Stimulated activated naive CD4-positive, alpha-beta T cell treated with Interleukin-2 at 50 U/mL for 16 hours (primary cell): ENCODE measurements around the gene CALHM5.

Experiments
- DNase-seq: peaks from one replicate; lab custom pipeline; 2025; lab: John Stamatoyannopoulos, UW

The CALHM5 gene

DNA sequence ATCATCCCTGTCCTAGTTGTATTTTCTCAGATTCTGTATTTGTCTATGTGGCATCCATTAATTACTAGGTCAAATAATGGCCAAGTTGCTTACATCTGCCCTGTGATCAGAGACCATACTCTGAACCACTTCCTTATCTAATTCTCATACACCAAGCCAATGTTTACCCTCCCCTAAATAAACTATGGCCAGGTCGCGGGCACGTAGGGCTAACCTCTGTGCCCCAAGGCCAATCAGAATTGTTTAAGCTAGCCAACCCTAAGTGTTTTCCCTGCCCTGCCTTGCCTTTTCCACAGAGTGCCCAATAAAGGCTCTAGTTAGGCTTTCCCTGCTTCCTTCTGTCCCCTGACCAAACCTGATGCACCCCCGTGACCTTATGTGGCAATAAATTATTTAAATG, 39.4 kb downstream of the CALHM5 start:
- DNase-seq: no peak

DNA sequence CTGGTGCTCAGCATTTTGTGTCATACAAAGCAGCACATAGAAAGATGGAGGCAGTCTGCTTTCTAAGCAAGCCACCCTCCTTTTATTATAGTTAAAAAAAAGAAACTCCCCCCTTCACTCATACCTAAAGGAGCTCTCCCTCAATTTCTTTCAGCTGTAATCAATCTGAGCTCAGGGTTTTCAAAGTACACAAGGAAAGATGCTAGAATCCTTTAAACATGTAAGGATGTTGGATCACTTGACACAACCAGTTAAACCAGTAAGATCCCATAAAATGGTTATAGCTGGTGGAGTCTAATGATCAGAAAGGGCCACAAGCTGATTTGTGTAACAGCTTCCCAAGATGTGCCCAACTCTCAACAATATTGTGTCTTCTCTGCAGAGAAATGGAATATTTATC, 42.0 kb downstream of the CALHM5 start, which contains the start of gene CALHM4:
Gene CALHM4 (plus strand): TSS at position 301 of the 400 bp plus-strand sequence. CDS start 43 bp downstream, at position 344.
- no peak for DNase-seq

DNA sequence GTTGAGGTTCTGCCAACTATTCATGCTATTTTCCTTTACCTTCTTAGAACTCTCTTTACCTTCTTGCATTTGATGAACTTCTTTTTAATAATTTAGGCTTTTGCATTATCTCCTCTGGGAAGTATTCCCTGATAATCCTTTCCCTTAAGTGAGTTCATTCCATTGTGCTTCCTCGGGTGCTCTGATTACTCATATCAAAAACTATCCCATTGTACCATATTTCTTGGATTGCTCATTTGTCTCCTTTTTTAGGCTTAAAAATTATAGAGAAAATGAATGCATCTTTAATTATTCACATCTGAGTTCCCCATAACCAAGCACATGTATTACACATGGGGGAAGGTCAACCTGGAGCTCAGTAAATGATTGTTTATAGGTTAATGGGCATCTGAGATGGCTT, 44.6 kb downstream of the CALHM5 start:
- DNase-seq: no peak

DNA sequence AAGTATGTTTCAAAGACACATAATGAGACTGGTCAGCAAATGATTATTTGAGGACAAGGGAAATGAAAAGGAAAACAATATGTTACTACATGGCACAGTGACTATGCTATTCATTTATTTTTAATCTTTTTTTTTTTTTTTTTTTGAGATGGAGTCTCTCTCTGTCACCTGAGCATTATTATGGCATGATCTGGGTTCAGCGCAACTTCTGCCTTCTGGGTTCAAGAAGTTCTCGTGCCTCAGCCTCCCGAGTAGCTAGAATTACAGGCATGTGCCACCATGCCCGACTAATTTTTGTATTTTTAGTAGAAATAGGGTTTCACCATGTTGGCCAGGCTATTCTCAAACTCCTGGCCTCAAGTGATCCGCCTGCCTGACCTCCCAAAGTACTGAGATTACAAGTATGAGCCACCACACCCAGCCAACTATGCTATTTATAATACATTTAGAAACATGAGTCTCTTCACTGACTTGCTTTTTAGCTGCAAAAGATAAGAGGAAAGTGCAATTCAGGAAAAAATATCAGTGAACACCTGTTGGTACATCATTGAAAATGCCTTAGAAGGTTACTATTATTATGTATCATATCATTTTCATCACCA, 45.5 kb downstream of the CALHM5 start:
- no peak for DNase-seq

DNA sequence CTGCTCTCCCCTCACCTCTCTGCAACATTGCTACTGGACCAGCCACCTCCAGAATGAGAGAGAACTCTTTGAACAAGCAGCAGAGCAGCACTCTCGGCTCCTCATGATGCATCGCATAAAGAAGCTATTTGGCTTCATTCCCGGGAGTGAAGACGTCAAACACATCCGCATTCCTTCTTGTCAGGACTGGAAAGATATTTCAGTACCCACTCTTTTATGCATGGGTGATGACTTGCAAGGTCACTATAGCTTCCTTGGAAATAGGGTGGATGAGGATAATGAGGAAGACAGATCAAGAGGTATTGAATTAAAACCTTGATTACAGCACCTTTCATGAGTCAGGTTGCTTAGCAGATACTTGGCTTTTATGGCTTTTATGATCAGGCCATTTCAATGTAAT, 46.5 kb downstream of the CALHM5 start:
- no peak for DNase-seq

DNA sequence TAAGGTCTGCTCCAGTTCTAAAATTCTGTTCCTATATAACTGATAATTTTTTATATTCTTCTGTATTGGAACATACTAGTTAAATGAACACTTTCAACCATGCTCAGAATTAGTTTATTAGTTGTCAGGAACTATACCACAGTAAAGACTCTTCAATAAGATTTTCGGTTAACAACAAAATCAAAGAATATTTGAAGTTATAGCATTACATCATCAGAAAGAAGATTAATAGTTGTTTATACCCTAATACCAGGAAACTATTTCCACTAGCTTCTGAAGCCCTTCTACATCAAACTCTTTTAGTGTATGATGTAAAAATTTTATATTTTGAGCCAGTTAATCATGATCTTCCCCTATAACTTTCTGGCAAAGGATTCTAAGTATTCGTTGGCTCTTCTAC, 48.7 kb downstream of the CALHM5 start:
- no peak for DNase-seq

DNA sequence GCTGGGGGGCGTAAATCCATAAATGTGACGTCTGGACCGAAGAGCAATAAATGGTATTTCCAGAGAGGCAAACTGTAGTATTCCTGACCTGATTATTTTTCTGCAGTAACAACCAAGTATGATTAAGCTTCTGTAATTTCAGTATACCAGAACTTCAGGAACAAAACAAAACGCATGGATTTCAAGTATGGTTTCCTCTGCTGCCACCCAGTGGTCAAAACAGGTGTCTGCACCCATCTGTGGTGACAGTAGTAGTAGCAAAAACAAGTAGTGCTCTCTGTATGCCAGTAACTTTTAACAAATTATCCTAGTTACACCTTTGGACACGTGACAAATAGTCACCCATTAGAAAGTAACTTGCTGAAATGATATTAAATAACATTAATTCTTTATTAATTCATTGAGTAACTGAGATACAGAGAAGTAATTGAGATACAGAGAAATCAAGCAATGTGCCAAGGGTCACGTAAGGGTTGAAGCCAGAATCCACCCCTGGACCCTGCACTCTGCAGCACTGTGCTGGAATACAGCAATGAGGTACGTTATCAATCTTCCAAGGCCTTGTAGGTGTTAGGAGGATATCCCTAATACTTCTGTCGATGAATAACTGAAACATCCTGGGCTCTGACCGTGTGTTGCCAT, 50.1 kb downstream of the CALHM5 start:
- peak; percentile 30 for DNase-seq

DNA sequence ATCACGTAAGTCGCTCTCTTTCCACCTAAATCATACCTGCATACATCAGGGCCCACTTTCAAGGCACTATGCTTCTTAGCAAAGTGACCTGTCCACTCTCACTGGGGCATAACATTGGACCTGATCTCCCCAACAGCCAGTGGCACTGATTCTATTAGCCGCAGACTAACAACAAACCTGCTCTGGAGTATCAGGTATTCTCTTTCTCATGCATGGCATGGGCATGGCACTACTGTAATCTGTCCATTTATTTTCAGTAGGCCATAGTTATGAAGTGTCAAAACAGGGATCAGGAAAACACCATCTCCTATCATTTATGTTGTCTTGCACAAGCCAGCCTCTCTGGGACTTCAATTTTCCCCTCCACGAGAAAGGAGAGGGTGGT, 50.6 kb downstream of the CALHM5 start:
- no peak for DNase-seq

DNA sequence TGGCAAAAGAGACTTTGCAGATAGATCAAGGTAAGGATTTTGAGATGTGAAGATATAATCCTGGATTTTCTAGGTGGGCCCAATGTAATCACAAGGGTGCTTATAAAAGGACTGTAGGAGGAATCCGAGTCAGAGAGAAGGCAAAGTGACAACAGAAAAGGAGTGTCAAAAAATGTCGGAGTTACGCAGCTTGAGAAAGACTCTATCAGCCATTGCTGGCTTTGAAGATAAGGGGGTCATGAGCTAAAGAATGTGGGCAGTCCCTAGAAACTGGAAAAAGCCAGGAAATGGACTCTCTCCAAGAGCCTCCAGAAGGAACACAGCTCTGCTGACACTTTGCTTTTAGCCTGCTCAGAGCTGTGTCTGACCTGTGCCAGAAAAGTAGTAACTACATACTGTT, 51.2 kb downstream of the CALHM5 start:
- no peak for DNase-seq

DNA sequence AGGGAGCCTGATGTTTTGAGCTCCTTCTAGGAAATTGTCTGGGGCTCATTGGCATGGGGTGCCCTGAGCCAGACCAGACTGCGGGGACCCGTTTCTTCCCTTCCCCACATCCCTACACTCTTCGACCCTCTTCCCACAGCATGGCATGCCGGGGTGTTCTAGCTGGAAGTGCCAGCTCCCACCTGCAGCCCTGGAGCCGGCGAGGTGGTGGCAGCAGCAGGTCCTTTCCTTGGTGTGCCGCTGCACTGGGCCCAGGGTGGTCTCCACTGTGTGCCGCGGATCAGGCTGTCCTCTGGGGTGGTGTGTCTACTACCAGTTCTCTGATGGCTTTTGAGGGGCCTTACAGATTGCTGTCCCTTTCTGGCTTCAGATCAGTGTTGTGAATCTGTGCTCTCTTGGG, 52.4 kb downstream of the CALHM5 start:
- DNase-seq: no peak

DNA sequence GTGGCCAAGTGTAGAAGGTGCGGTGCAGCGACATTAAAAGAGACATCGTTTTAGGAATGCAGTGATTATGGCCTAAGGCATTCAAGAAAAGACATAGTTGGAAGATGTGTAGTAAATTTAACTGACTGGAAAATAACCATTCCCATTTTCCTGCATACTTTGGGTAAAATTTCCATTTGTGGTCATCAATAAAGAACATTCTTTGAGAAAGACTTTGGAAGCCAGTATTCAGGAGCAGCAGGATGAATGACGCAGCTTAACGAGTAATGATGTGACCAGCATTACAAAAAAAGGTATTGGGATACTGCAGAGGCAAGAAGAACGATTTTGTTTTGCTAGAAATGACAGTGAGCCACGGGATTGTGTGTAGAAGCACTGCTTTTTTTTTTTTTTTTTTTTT, 52.9 kb downstream of the CALHM5 start:
- DNase-seq: no peak

DNA sequence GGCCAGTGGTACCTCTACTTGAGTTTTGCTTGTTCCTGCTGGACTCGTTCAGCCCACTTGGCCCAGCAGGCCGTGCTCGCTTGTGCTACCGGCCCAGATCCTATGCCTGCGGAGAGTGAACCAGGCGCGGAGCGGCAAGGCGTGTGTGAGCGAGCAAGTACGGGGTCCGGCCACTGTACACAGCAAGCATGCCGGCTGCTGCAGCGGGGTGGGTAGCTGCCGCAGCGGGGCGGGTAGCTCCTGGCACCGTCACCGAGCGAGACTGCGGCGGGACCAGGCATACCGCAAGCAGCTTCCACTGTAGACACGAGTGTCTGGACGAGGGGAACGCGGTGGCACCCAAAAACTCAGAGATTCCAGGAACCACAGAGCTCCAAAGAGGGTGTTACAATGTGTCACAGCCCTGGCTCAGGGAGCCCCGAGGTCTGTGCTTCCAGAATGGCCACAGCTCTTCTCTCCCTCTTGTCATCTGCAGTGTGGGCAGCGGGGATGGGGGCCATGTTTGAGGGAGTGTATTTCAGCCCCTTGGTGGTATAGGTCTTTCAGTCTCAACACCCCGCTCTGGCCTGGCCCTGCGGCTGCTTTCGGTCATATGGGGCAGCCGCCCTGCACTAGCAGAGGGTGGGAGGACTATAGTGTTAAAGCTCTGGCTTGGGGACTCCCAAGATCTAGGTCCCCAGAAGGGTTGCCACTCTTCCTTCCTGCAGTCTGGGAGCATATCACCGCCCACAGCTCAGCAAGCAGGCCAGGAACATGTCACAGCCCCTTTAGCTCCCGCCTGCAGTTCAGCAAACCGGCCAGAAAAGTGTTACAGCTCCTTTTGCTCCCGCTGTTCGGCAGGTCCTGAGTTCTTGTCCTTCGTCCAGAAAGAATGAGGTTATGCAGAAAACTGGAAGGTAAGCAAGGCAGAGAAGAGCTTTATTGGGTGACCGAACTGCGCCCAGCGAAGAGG, 53.8 kb downstream of the CALHM5 start:
- DNase-seq: no peak

DNA sequence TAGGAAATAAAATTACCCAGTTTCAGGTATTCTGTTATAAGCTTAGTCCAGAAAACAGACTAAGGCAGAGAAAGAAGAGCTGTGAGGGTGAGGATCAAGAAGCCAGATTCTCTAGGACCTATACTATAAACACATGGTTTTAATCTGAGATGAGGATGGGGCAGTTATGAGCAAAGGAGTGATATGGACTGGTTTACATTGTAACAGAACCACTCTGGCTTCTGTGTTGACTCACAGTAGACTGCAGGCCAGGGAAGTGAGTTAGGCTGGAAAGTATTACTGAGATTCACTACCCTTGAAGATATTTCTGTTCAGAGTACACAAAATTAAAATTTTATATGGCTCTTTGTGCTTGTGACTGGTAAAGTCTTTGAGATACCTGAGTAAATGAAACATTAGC, 56.7 kb downstream of the CALHM5 start:
- no peak for DNase-seq

DNA sequence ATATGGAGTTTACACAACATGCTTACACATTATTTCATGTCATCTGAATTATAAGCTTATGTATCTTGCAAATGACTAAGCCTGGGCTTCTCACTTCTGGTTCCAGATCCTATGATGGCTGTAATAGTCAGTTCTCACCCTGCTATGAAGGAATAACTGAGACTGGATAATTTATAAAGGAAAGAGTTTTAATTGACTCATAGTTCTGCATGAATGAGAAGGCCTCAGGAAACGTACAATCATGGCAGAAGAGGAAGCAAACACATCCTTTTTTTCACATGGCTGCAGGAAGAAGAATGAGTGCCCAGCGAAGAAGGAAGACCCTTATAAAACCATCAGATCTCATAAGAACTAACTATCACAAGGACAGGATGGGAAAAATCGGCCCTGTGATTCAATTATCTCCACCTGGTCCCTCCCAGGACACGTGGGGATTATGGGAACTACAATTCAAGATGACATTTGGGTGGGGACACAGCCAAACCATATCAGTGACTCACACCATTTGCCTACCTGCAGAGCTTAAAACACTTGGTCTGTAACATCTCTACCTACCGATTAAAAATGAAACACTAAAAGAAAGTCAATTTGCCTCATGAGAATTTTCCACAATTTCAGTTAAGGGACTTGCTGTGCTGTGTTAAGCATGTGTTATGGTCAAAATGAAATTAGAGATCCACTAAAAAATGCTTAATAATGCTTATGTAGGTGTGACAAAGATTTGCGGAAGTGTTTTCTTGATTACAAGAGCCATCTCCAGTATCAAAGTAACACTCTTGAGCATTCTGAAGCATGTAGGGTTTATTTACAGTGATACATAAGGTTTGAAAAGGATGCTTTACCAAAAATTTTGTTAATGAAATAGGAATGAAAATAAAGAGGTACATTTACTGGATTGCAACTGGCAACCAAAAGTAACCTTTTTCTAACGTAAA, 57.6 kb downstream of the CALHM5 start:
- no peak for DNase-seq

DNA sequence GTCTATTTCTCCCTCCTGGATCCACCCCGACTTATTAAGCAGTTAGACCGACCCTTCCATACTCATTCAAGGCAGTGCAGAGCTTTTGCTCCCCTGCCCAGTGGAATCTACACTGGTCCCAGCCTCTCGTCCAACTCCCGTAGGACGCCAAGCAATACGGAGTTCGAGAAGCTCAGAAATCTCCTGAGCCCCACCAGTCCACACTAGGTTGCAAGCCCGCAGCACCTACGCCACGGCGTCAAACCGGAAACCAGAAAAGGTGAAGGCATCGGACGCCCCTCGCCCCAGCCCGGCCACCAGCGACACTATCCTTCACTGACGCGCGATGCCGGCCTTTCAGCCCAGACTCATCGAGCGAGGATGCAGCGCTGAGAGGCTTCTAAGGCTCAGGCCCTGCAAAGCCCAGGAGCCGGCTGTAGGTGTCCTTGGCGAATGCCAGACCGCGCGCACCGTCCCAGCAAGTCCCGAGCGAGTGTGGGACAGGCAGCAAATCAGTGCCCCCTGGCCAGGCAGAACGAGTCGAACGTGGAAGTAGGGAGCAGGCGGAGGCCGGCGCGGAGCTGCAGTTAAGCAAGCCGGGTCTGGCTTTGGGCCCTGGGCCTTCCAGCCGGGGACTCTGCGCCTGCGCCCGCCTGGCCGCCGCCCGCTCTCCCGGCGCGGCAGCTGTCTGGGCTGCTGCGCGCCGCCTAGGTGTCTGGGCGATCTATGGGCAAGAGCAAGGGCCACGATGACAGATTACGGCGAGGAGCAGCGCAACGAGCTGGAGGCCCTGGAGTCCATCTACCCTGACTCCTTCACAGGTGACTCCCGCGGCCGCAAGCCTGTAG, 59.6 kb downstream of the CALHM5 start, which contains the start of gene RWDD1:
Gene RWDD1 (plus strand): TSS at position 649 of the 827 bp plus-strand sequence. CDS start 79 bp downstream, at position 728.
- DNase-seq: peak; percentile 99

DNA sequence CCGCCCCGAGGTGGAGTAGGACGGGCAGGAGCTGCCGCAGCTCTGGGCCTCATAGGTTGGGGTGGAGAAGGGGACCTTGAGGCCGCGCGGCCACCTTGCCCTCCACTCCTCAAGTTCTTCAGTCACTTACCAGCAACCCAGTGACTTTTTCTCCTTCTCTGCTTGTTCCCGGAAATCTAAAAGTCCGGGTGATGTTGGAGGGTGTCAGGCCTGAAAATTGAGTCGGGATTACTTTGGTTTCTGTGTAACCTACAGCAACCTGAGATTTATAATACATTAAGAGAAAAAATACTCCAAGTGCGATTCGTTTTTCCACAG, 60.2 kb downstream of the CALHM5 start:
- DNase-seq: no peak

DNA sequence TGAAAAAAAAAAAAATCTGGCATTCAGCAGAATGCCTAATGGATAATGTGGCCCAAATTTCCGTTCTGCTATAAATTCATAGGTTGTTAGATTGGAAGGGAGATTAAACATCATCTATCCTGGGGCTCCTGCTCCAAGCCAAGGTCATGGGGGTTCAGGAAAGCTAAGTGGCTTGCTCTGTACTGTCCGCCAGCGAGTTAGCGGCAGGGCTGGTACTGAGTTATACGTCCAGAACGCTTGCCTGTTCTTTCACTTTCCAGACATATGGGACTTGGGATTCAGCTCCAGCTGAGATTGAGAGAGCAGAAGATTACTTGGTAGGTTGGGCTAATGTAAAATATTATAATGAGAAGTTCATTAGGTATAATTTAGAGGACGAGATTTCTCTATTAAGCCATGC, 60.7 kb downstream of the CALHM5 start:
- no peak for DNase-seq
